ENCODE results near the gene NGF.

The NGF gene

DNA sequence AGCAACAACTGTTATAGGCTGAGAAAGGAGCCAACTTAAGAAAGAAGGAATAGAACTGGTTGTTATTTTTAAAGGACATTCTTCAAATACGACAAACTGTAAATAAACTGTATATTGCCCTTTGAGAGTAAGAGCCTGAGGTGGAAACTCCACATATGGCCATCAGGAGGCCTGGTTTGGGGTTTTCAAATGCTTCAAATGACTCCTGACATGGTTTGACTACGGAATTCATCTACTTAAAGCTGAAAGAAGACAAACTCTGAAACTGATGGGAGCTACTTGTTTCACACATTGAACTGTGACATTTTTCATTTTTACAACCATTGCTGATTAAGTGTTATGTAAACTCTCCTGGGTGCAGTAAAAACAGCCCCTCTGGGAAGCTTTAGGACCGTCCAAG lies 59.8 kb downstream of the NGF start:
- DNase-seq = no peak

DNA sequence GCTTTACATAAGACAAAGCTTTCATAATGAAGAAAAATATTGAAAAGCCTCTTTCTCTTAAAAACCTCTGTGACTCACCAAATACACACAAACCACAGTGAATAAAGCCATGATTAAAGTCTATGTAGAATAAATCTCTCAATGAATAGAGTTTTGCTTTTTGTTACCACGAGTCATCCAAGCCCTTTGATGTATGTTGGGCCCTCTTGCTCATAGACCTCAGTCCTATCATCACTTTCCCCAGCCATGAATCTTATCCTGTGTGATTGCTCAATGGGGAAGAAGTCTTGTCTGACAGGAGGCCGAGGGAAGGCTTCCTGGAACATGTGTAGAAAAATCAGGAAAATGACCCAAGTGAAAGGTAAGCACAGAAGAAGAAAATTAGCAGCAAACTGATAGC lies 60.8 kb downstream of the NGF start:
- DNase-seq = peak; percentile 88

DNA sequence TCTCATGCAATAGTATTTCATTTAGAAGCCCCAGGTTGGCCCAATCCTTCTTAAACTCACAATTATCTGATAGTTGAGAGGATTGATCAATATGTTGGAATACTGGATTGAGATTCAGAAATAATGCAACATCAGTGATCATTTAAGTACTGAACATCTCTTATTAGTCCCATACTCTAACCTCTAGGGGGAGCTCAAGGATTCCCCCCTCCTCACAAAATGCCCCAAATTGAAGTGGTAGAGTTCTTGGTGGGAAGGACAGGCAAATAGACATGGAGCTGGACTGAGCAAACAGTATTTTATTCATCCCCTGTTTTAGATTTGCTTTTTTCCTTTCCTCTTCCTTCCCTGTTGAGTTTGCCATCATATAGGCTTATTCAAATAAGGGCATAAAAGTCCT lies 62.8 kb downstream of the NGF start:
- peak; percentile 39 for DNase-seq

DNA sequence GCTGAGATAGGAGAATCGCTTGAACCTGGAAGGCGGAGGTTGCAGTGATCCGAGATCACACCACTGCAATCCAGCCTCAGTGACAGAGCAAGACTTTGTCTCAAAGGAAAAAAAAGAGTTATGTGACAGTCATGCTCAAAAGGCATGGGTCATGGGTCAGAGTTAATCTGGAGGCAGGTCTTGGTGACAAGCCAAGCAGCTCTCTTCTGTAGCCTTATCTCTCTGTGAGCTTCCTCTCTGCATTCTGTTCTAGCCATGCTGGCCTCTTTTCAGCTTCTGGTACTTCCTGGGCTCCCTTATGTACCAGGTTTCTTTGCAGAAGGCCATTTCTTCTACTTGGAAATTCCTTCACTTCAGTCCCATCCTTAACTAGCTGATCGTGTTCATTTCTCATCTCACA lies 63.6 kb downstream of the NGF start:
- DNase-seq = no peak

DNA sequence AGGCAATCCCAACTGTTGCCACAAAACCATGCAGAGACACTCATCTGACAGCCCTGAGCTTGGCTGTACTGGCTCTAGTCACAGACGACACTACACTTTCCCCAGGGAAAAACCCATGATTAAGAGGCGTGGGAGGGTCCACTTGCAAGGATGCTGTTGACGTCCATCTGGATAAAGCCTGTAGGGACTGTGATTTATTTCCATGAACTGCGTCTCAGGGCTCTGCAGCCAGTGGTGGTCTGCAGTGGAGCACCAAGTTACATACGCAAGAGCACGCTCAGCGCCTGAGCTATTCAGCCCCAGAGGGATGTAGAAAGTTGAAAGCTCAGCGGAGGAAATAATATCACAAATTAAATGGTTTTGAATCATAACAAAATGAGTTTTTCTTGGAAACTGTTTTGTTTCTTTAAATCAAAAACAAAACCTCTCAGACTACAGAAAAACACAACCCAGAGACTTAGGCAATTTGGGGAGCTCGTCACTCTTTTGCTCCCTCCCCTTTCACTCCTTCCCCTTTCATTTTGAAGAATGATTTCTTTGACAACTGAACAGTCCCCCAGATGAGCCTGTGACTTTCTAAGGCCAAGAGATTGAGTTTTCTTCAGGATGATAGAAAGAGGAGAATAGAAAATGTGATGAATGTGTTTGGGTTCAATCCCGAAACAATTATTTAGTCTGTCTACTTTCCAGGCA lies 71.2 kb downstream of the NGF start:
- DNase-seq = peak; percentile 74

DNA sequence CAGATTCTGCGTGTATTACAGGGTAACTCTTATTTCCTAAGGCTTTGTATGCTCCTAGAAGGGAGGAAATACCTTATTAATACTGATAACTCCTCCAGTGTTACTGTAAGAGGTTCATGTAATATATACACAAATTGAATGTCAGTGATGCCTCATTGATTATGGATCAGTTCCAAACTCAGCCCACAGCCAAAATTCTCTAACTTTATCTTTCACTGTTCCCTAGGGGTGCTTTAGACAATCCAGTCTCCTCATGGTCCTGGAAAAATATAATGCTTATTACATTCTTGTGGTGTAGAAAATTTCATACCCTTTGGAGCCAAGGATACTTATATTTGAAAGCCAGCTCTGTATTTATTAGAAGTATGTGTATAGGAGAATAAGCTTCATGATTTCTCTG lies 73.0 kb downstream of the NGF start:
- DNase-seq = peak; percentile 57

DNA sequence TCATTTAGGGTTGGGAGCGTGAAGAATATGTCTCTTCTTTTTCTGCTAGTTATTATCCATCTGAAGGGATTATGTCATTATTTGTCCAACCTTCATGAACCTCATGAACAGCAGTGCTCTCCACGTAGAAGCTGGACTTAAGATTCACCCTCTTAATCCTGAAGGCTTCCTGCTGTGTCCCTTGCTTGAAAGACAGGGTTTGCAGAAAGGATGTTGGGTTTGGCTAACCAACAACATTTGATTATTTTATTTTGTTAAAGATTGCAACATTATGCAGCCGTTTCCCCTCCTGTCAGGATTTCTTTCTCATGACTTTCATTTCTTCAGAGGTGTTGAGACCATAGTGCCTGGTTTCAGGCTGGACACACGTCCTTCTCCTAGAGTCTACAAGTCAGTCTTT lies 75.2 kb downstream of the NGF start:
- peak; percentile 76 for DNase-seq

DNA sequence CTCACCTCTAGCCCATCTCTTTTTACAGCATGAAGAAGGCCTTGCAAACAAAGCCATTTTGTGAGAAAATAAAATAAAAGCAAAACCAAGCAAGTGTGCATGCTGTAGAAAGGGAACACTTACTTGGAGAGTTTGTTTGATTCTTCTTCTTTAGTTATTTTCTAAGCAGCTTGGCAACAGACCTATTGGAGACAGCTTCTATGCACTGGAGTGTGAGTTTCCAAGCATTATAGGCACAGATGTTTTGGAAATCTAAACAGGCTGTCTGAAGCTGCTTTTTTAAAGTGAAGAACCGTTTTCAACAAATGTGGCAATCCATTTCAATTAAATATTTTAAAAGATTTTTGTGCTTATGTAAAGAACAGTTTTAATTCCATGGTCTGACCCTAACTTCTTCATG lies 76.6 kb downstream of the NGF start:
- DNase-seq = no peak

DNA sequence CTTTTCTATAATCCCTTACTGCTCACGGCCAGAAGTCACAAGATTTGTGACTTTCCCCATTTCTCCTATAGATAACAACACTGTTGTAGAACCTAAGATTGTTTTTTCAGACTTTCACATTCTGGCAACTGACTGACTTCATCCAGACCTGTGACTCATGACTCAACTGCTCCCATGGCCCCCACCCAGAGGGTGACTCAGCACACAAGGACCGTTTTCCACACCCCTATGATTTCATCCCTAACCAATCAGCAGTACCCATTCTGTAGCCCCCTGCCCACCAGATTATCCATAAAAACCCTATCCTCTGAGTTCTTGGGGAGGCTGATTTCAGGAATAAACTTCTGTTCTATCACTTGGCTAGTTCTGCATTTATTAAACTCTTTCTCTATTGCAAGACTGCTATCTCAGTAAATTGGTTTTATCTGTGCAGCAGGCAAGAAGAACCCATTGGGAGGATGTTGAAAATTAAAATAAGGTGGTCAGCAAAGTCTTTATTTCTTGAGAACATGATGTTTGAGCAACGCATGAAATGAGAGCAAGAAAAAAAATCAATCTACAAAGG lies 79.7 kb downstream of the NGF start:
- DNase-seq = peak; percentile 90

DNA sequence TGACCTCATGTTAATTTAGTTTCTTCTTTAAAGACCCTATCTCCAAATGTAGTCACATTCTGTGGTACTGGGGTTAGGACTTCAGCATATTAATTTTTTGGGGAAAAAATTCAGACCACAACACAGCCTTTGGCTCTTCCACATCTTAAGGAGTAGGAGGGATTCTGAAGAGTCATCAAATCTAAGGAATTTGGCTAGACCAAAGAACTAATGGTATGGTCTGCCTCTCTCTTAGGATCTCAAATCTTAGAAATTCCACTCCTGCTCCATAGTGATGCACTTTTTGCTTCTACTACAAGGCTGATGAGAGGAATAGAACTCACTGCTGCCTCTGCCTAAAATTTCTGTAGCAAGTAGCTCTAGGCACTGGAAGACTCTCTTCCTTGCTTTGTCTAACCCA lies 80.5 kb downstream of the NGF start:
- DNase-seq = peak; percentile 68

DNA sequence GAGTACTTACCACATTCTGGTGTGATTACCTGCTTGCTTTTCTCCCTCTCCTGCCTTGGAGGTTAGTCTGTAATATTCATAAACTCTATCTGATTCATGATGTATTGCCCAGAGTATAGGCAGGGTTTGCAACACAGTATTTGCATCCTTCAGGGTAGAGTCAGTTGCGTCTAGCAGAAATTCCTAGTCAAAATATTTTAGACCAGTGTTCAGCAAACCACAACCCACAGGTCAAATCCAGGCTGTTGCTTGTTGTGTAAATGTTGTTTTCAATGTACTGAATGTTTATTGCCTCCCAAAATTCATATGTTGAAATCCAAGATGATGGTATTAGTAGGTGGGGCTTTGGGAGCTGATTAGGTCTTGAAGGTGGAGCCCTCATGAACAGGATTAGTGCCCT lies 82.9 kb downstream of the NGF start:
- peak; percentile 72 for DNase-seq

DNA sequence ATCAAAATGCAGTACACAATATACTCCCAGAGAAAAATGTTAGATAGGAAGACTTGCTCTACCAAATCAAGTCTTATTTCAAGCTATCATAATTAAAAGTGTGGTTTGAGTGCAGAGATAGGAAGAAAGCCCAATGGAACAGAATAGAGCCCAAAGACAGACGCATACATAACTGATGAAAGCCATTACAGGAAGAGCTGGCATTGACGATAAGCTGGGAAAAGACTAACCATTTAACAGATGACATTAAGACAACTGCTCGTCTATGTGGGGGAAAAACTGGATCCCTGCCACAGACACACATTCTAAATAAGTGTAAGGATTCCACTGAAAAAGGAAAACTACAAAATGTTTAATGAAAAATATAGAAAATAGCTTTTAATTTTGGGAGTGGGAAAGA lies 85.5 kb downstream of the NGF start:
- no peak for DNase-seq

DNA sequence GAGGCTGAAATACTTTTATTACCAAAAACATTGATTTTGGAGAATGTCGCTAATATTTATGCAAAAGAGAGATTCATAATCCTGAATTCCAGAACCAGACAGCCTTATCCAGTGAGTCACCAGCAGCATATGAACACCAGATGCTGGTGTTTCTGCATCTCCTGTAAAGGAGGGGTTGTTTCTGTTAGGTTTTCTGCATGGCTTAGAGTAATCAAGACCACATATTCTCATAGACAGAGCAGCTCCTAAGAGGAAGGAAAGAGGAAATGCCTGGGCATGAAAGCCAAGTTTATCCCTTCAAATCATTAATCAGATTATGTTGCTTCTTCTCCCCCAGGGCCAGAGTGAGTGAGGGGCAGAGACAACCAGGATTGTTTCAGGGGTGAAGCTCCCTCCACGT lies 86.2 kb downstream of the NGF start:
- peak; percentile 96 for DNase-seq

DNA sequence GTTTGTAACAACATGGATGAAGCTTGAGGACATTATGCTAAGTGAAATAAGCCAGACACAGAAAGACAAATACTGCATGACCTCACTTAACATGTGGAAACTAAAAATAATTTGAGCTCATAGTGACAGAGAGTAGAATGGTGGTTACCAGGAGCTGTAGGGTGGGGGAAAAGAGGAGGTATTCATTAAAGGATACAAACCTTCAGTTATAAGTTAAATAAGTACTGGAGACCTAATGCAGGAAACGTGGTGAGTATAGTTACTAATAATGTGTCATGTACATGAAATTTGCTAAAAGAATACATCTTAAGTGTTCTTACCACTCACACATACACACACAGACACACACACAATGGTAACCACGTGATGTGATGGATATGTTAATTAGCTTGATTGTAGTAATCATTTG lies 86.7 kb downstream of the NGF start:
- peak; percentile 73 for DNase-seq

DNA sequence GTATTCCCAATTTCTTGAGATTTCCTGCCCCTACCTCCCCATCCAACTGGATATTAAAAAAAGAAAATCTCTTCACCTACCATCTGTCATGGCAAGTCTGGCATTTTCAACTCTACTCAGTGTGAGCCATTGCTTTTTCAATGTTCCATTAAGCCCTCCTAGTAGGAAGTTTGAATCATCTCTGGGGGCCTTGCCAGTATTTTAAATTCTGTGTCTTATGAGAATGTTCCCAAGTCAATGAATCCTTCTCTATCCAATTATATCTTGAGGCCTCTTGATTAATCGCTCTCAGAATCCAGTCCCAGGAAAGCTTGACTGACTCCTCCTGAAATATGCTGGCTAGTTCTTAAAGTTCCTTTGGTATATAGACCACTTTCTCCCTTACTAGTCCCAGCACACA lies 91.5 kb downstream of the NGF start:
- no peak for DNase-seq

DNA sequence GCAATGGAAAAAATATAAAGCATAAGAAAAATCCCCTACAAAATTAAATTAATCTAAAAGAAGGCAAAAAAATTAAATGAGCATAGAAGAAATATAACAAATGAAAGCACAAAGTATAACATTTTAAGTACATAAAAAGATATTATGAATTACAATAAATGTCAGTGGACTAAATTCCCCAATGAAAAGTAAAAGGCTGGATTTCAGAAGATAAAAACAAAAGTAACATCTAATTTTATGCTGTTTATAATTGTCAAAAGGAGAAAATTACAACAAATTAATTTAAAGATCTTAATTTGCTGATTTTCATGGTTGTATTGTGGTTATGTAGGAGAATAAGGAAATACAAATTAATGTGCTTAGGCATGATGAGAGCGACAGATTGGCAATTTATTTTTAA lies 92.8 kb downstream of the NGF start:
- no peak for DNase-seq

DNA sequence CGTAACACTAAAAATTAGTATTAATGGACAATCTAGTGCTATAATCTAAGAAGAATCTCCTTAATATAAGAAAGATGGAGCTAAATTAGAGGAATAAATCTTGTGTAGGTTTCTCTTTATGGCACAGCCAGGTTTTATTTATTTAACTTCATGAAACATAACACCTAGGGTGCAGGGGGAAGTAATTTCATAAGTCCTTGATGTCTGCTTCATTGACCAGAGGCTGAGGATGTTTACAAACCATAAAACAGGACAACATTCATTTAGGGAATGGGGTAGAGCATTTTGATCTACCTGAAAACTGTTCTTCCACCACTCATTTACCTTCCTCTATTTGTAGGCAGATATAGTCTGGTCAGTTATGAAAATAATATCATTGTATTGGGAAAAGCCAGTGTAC lies 95.5 kb downstream of the NGF start:
- DNase-seq = no peak

DNA sequence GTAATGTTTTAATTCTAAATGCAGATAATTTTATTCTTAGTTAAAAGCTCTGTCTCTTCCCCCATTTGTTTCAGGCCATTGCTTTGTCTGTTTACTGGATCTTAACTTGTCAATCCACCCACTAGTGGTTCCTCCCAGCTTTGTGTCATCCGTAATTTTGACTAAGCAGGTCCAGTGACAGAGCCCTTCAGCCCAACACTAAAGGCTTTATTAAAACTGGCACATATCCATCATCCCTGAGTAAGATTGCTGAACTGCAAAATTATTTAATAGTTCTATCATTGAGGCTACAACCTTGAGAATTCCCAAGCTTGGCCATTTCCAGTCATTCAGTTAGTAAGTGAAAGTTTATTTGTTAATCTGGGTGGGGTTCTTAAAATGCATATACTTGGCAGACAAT lies 96.7 kb downstream of the NGF start:
- no peak for DNase-seq

DNA sequence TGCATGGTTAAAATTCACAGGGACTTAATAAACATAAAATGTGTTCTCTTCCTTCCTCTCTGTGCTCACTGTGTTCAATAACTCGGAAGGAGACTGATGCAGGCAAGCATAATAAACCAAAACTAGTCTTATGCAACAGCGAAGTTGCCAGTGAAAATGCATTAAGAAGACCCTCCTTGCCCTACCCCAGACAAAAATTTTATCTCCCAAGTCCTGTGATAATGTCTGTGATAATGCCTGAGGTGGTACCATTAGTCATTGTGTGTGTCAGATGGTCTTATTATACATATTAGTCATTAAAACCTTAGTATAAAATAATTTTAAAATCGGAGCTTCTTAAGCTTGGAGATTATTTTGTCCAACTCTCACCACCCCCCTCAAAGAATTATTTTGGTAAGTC lies 97.8 kb downstream of the NGF start:
- no peak for DNase-seq

DNA sequence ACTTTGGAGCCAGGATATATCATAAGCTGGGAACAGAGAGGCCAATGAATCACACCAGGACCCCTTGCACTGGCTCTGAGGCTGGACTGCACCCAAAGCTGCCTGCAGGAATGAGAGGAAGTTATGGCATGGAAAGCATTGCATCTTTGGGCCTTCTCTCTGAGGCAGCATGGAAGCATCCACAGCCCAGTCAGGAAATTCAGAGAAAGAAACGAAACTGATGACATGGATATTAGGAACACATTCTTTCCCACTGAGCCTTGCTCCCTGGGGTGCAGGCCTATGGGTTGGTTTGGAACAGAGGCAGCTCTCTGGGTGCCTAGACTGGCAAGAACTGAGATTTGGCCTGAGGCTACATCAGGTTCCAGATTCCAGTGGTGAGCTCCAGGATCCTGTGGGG lies 98.6 kb downstream of the NGF start:
- DNase-seq = peak; percentile 99

DNA sequence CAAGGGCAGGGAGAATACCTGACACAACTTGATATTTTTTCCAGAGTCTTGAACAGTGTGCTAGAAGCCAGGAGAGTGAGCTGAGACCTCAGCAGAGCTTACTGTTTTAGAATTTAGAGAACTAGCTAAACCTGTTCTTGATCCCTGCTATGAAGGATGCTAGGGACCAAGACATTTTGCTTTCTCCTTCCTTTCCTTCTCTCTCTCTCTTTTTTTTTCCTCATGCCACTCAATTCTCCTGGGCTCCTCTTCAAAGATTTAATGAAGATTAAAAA lies 99.0 kb downstream of the NGF start:
- DNase-seq = no peak

DNA sequence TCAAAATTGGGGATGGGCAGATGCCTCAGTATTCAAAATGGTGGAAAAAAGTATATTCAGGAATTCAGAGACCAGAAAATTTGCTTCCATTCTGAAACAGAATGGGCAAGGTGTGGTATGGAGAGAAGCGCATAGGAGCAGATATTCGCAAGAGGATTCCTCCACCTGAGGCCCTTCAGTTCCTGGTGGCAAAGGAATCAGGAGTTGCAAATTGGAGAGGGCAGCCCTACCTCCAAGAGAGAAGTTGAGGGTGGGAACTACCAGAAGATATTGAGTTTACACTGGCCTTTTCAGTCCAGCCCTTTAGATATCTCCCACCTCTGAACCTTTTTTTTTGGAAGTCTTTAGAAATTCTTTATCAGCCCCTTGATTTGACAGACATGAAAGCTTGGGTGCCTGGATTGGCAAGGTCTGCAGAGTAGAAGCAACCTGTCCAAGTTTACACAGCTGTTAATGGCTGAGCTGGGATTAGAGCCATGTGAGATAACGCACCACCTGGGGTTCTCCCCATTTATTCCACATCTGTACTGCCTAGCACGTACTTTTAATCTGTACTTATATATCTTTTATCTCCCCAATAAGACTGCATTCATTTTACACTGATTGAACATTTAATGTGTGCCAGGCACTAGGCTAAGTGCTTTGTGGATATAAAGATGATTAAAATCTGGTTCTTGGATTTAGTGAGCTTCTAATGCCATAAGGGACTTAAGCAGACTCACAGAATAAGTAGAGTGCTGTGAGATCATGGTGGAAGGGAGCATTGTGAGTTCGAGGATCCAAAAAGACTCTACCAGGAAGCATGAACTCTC lies 99.5 kb downstream of the NGF start:
- DNase-seq = no peak

DNA sequence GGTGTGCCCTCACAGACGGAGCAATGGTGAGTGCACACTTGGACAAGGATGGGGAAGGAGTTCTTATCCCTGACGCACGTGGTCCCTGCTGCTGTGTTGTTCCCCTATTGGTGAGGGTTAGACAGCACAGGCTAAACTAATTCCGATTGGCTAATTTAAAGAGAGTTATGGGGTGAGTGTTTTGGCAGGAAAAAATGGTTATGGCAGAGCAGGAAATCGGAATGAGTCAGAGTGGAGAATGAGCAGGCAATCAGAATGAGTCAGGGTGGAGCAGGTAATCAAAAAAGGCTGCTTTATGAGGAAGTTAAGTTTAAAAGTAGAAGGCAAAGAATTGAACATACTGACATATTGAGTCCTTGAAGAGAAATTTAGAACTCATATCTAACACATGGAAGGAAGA lies 100.5 kb downstream of the NGF start:
- peak; percentile 58 for DNase-seq

DNA sequence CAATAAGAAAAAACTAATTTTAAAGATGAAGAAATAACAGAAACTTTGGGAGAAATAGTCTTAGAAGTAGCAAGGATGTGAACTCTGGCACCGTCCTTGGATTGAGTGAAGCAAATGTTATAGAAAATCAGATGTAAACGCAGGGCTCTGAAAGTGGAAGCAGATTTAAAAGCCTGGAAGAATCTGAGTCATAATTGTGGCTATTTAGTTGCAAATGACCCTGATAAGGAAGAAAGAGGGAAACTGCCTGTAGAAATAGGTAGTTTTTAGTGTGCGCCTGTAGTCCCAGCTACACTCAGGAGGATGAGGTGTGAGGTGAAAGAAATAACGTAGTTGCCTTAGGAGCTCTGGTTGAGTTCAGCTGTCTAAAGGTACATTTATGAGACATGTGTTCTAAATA lies 101.0 kb downstream of the NGF start:
- no peak for DNase-seq

All from fibroblast of skin of scalp (primary cell).